Endothelial cell of umbilical vein (primary cell): Measurements from ENCODE around the gene CEACAM21. TPM values are rescaled to one million over a fixed set of nuclear protein-coding genes. Genes with fewer than 3 reads are reported as not detected.

Source experiments
- BruUV-seq: library from RNA; stranded (reverse); fragments of 400-500 nt; replicated peaks from 2 replicates; lab custom pipeline; 2021; lab: Mats Ljungman, UMichigan
- CTCF ChIA-PET: fragments of 300-600, 350-600 bp; sonication (Branson Sonifier 250); formaldehyde crosslinking; loops from one replicate; lab custom pipeline; 2021; ENCODE audit warnings: antibody characterized with exemption, inconsistent platforms; lab: Charles Lee
- POLR2A ChIA-PET: fragments of 300-600, 350-600 bp; sonication (Branson Sonifier 250); formaldehyde crosslinking; loops from one replicate; lab custom pipeline; 2021; ENCODE audit warnings: antibody characterized with exemption, inconsistent platforms; lab: Charles Lee
- DNase-seq: peaks from one replicate; pipeline ENCODE4 v3.0.0-alpha.2; 2011; ENCODE audit warnings: low read depth, low spot score
- FAIRE-seq: peaks from 2 replicates; lab custom pipeline; 2011; peaks lifted over from hg19 to GRCh38; lab: Jason Lieb, UNC
- H2AFZ ChIP-seq: 2 replicates; pipeline ENCODE4 v1.6.0; 2012; ENCODE audit warnings: low read depth, low read length, control low read depth, inconsistent platforms
- H3K27ac ChIP-seq: 2 replicates; pipeline ENCODE4 v1.5.1; 2011; ENCODE audit warnings: low read depth, mild to moderate bottlenecking, control low read depth, low read length, moderate library complexity; ENCODE audit not compliant: insufficient read depth
- H3K27me3 ChIP-seq, 2 experiments: 2 replicates each; pipeline versions ENCODE4 v1.6.0 to v1.6.1; 2011; ENCODE audit warnings: low read length in 2 of 2, mixed read lengths in 1 of 2; ENCODE audit not compliant: control insufficient read depth in 2 of 2, insufficient read depth in 2 of 2
- H3K36me3 ChIP-seq, 2 experiments: 2 replicates in 1 of 2; 3 replicates in 1 of 2; pipeline ENCODE4 v1.5.1; 2011; ENCODE audit warnings: low read length in 2 of 2, mild to moderate bottlenecking in 1 of 2, moderate library complexity in 1 of 2; ENCODE audit not compliant: control insufficient read depth in 2 of 2, insufficient read depth in 2 of 2; ENCODE audit errors: extremely low read depth in 1 of 2
- H3K4me1 ChIP-seq: 3 replicates; pipeline ENCODE4 v1.5.1; 2011; ENCODE audit warnings: mild to moderate bottlenecking, low read length; ENCODE audit not compliant: control insufficient read depth, insufficient read depth; ENCODE audit errors: extremely low read depth
- H3K4me2 ChIP-seq: 2 replicates; pipeline ENCODE4 v1.6.1; 2011; ENCODE audit warnings: low read length, control low read depth, mixed read lengths; ENCODE audit not compliant: insufficient read depth
- H3K4me3 ChIP-seq, 3 experiments: fragments of 200-600 bp in 1 of 3; sonication (generic), shearing (Covaris generic) in 1 of 3; replicated peaks in 1 of 3; 2 replicates each; pipeline ENCODE4 v1.5.1; 2011 to 2016; ENCODE audit warnings: control low read depth in 3 of 3, low read length in 3 of 3, mild to moderate bottlenecking in 2 of 3, inconsistent platforms in 1 of 3, low read depth in 1 of 3, moderate library complexity in 1 of 3; ENCODE audit not compliant: insufficient read depth in 1 of 3
- H3K79me2 ChIP-seq: 2 replicates; pipeline ENCODE4 v1.6.0; 2012; ENCODE audit warnings: low read length, inconsistent platforms; ENCODE audit not compliant: control insufficient read depth, insufficient read depth
- H3K9ac ChIP-seq: replicated peaks from 2 replicates; pipeline ENCODE3; 2011; ENCODE audit warnings: low read length, control low read depth; ENCODE audit not compliant: insufficient read depth; ENCODE audit errors: extremely low read depth
- H3K9me1 ChIP-seq: replicated peaks from 3 replicates; pipeline ENCODE4 v1.6.0; 2011; ENCODE audit warnings: mild to moderate bottlenecking, low read length; ENCODE audit not compliant: control insufficient read depth, insufficient read depth; ENCODE audit errors: extremely low read depth
- H3K9me3 ChIP-seq: replicated peaks from 2 replicates; pipeline ENCODE4 v1.5.1; 2012; ENCODE audit warnings: low read length, inconsistent platforms; ENCODE audit not compliant: control insufficient read depth, insufficient read depth
- H4K20me1 ChIP-seq: replicated peaks from 2 replicates; pipeline ENCODE3; 2011; ENCODE audit warnings: mild to moderate bottlenecking, low read length; ENCODE audit not compliant: control insufficient read depth, insufficient read depth; ENCODE audit errors: extremely low read depth
- EZH2 ChIP-seq: IDR thresholded peaks from 2 replicates; pipeline ENCODE4 v1.6.1; 2012; ENCODE audit warnings: borderline replicate concordance, low read depth, mild to moderate bottlenecking, moderate library complexity, low read length, inconsistent platforms; ENCODE audit not compliant: severe bottlenecking
- GATA2 ChIP-seq: IDR thresholded peaks from 2 replicates; pipeline ENCODE4 v1.7.0; 2011; ENCODE audit warnings: low read depth, mild to moderate bottlenecking, moderate library complexity, mixed read lengths, low read length; ENCODE audit not compliant: insufficient read length, insufficient read depth
- JUN ChIP-seq: IDR thresholded peaks from 2 replicates; pipeline ENCODE4 v1.6.1; 2011; ENCODE audit warnings: borderline replicate concordance, low read depth; ENCODE audit not compliant: insufficient read length, insufficient read depth
- MYC ChIP-seq: IDR thresholded peaks from one replicate; pipeline ENCODE4 v1.6.1; 2011; ENCODE audit warnings: mild to moderate bottlenecking, low read depth, low read length
- POLR2A ChIP-seq: IDR thresholded peaks from 2 replicates; pipeline ENCODE4 v1.6.1; 2012; ENCODE audit warnings: low read depth, mild to moderate bottlenecking, control low read depth, low read length
- POLR2AphosphoS5 ChIP-seq: IDR thresholded peaks from 2 replicates; pipeline ENCODE4 v1.6.1; 2012; ENCODE audit warnings: low read depth, mild to moderate bottlenecking, control low read depth, low read length, moderate library complexity; ENCODE audit not compliant: insufficient read depth
- dilution Hi-C: fragments of 300-500 bp; cut with MboI; formaldehyde crosslinking; loops from one replicate; pipeline ENCODE4 v1.15.0; 2019; ENCODE audit warnings: low sequenced_read_pairs; ENCODE audit not compliant: extremely low pct_ligation_motif_present
- intact Hi-C: fragments of 100-400 bp; cut with micrococcal nuclease; formaldehyde crosslinking; loops from one replicate; pipeline ENCODE4 v1.10.0; 2022
- polyA plus RNA-seq, 4 experiments: library from polyadenylated mRNA; depleted of rRNA in 3 of 4; stranded (reverse) in 3 of 4; unstranded in 1 of 4; fragments of >200 nt; gene quantifications; 2 replicates each; pipeline versions ENCODE4 v1.2.1 to v1.2.3, GENCODE V29; 2011 to 2012; ENCODE audit warnings: missing spikeins in 1 of 4
- total RNA-seq: library from RNA; stranded (reverse); gene quantifications from 2 replicates; pipeline ENCODE4 v1.2.3, GENCODE V29; 2021
- TF ChIP-seq, protein P1 (sequence below): IDR thresholded peaks from 2 replicates; pipeline ENCODE4 v1.6.1; 2011; ENCODE audit not compliant: insufficient read depth, insufficient read length
- TF ChIP-seq, protein P2 (sequence below), 2 donors: IDR thresholded peaks; 1 replicate in 1 of 2; 2 replicates in 1 of 2; pipeline ENCODE4 v1.5.1; 2011; ENCODE audit warnings: low read length in 2 of 2, mild to moderate bottlenecking in 2 of 2, moderate library complexity in 2 of 2, control low read depth in 1 of 2, inconsistent platforms in 1 of 2, low read depth in 1 of 2; ENCODE audit not compliant: insufficient read depth in 1 of 2; ENCODE audit errors: extremely low read depth in 1 of 2

Gene CEACAM21
- total and polyA plus RNA-seq, 2 donors (not counting 3 experiments of a cell fraction or from before 2014, with no cell fraction given), result 0.81 to 1.7 TPM

DNA sequence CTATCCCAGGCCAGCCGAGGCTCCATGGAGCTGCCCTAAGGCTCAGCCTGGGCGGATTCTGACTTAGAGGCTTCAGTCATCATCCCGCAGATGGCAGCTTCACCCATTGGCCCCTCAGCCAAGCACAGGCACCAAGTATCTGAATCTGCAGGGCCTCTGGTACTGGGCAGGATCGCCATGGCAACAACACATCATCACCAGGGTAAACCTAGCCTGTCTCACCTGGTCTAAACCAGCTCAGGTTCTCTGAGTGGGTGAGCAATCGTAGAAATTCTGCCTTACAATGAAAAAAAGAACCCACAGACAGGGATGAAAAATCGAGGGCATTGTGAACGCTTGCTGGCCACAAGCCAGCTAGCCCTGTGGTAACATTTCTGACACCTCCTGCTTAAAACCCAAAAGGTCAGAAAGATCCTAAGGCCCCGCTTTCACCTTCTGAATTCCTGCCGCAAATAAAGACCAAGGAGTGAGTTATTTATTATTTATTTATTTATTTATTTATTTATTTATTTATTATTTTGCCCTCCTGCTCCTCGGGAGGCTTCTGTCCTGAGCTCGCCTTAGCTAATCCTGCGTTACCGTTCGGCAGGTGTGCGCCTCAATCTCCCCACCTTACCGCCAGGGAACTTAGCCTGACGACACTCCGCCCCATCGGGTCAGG is 12.0 kb upstream of the CEACAM21 start:
- H3K4me3 ChIP-seq, result no peak overlapping the region
- dilution Hi-C loops (no loop called here), intact Hi-C loops (loop anchor here (1.0 kb wide), 3 partner anchors 15 to 115 kb away; no protein-coding TSS in a partner anchor)
- no peak overlapping the region for H3K9ac ChIP-seq
- H3K27ac ChIP-seq, result no peak overlapping the region
- no peak for FAIRE-seq
- ChIA-PET CTCF (interaction anchor here (0.6 to 17.6 kb wide), 31 partner anchors 8 to 242 kb away, joined by 3 to 343 read pairs (median 5); partner anchors contain the start of genes B3GNT8, B9D2, CEACAM21 and DMAC2), POLR2A (interaction anchor here (1.2 kb wide), 1 partner anchor 125 kb away, joined by 3 read pairs; no protein-coding TSS in a partner anchor)
- DNase-seq, result no peak
- no peaks in the 10 kb centered on the region for H4K20me1 ChIP-seq
- no TSS peak for BruUV-seq
- H3K4me2 ChIP-seq, result no peak overlapping the region
- H3K4me1 ChIP-seq, result peaks cover 3% of the 10 kb centered on the region
- no peaks in the 10 kb centered on the region for H3K36me3 ChIP-seq
- no peaks in the 10 kb centered on the region for H3K9me3 ChIP-seq
- TF ChIP-seq GATA2 (no peak), POLR2A (no peak), MYC (no peak), EZH2 (no peak), POLR2AphosphoS5 (no peak), JUN (no peak)
- TF ChIP-seq, protein P1, sequence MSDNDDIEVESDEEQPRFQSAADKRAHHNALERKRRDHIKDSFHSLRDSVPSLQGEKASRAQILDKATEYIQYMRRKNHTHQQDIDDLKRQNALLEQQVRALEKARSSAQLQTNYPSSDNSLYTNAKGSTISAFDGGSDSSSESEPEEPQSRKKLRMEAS, result no peak
- TF ChIP-seq, protein P2, sequence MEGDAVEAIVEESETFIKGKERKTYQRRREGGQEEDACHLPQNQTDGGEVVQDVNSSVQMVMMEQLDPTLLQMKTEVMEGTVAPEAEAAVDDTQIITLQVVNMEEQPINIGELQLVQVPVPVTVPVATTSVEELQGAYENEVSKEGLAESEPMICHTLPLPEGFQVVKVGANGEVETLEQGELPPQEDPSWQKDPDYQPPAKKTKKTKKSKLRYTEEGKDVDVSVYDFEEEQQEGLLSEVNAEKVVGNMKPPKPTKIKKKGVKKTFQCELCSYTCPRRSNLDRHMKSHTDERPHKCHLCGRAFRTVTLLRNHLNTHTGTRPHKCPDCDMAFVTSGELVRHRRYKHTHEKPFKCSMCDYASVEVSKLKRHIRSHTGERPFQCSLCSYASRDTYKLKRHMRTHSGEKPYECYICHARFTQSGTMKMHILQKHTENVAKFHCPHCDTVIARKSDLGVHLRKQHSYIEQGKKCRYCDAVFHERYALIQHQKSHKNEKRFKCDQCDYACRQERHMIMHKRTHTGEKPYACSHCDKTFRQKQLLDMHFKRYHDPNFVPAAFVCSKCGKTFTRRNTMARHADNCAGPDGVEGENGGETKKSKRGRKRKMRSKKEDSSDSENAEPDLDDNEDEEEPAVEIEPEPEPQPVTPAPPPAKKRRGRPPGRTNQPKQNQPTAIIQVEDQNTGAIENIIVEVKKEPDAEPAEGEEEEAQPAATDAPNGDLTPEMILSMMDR (IDR thresholded peaks at IDR 0.05; ENCODE audit: extremely low read depth in 1 of 2, insufficient read depth in 1 of 2, low read depth in 1 of 2, low read length in 2 of 2), result no peak
- H3K27me3 ChIP-seq, result peaks cover 28 to 55% of the 10 kb centered on the region in 2 experiments
- H3K79me2 ChIP-seq, result no peaks in the 10 kb centered on the region
- no peaks in the 10 kb centered on the region for H3K9me1 ChIP-seq
- H2AFZ ChIP-seq, result no peak overlapping the region
